B cell (primary cell): ENCODE measurements around the gene COL17A1.

Experiments
- EZH2 ChIP-seq: IDR thresholded peaks from 2 replicates; pipeline ENCODE4 v1.6.1; 2012; ENCODE audit warnings: borderline replicate concordance, low read depth, mild to moderate bottlenecking, moderate library complexity, low read length; ENCODE audit not compliant: insufficient read depth, poor library complexity, severe bottlenecking
- TF ChIP-seq, protein P1 (sequence below): fragments of 200-600 bp; IDR thresholded peaks from one replicate; pipeline ENCODE4 v1.8.0; 2022; ENCODE audit warnings: antibody characterized with exemption, mild to moderate bottlenecking

- TF ChIP-seq, protein P1, sequence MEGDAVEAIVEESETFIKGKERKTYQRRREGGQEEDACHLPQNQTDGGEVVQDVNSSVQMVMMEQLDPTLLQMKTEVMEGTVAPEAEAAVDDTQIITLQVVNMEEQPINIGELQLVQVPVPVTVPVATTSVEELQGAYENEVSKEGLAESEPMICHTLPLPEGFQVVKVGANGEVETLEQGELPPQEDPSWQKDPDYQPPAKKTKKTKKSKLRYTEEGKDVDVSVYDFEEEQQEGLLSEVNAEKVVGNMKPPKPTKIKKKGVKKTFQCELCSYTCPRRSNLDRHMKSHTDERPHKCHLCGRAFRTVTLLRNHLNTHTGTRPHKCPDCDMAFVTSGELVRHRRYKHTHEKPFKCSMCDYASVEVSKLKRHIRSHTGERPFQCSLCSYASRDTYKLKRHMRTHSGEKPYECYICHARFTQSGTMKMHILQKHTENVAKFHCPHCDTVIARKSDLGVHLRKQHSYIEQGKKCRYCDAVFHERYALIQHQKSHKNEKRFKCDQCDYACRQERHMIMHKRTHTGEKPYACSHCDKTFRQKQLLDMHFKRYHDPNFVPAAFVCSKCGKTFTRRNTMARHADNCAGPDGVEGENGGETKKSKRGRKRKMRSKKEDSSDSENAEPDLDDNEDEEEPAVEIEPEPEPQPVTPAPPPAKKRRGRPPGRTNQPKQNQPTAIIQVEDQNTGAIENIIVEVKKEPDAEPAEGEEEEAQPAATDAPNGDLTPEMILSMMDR: no peak
- no peak for TF ChIP-seq EZH2
Observed at GRCh38 chr10:104018471-104018870, 67.2 kb downstream of the COL17A1 start.
